Adrenal gland (tissue), 12 donors: Measurements from ENCODE around the gene MEF2C. TPM values are rescaled to one million over a fixed set of nuclear protein-coding genes. Genes with fewer than 3 reads are reported as not detected.

Experiments used
- DNase-seq, 7 donors: peaks; one replicate each; pipeline ENCODE4 v3.0.0-alpha.2; 2019 to 2020
- H3K27ac ChIP-seq, 5 donors: fragments of 200-600 bp; sonication (generic) in 4 of 5; 1 replicate in 3 of 5; 2 replicates in 2 of 5; pipeline versions ENCODE4 v1.5.1 to v1.8.0; 2016 to 2020; ENCODE audit warnings: mild to moderate bottlenecking in 1 of 5
- H3K27me3 ChIP-seq: fragments of 200-600 bp; 2 replicates; pipeline ENCODE4 v1.8.0; 2021
- H3K36me3 ChIP-seq, 2 donors: fragments of 200-600 bp; replicated peaks in 1 of 2; 1 replicate in 1 of 2; 2 replicates in 1 of 2; pipeline versions ENCODE4 v1.5.1 to v1.8.0; 2018 to 2022
- H3K4me1 ChIP-seq, 2 donors: fragments of 200-600 bp; replicated peaks in 1 of 2; 1 replicate in 1 of 2; 2 replicates in 1 of 2; pipeline versions ENCODE4 v1.5.1 to v1.8.0; 2018 to 2021
- H3K4me3 ChIP-seq, 4 donors: fragments of 200-600 bp; sonication (generic) in 3 of 4; one replicate each; pipeline ENCODE4 v1.5.1; 2016 to 2018
- H3K9me3 ChIP-seq, 3 donors: fragments of 200-600 bp; sonication (generic) in 1 of 3; replicated peaks in 1 of 3; 1 replicate in 2 of 3; 2 replicates in 1 of 3; pipeline versions ENCODE4 v1.5.1 to v1.8.0; 2016 to 2021
- POLR2A ChIP-seq, 2 donors: fragments of 450-650 bp; IDR thresholded peaks; one replicate each; pipeline ENCODE4 v1.6.1; 2017; ENCODE audit warnings: antibody characterized with exemption in 2 of 2, mild to moderate bottlenecking in 2 of 2, moderate library complexity in 1 of 2
- WGBS, 4 donors: extraction: QIAGEN DNeasy Blood & Tissue Kit in 2 of 4; methylation state at CpG; one replicate each; pipeline versions ENCODE4 v1.1.5 to v1.1.7; 2013 to 2017; 5-methylcytosine and 5-hydroxymethylcytosine counted together
- intact Hi-C, 2 donors: fragments of 100-400 bp; cut with DNase I; formaldehyde crosslinking; loops; one replicate each; pipeline versions ENCODE4 v1.14.1 to v1.15.0; 2022 to 2023
- polyA plus RNA-seq, 3 donors: library from polyadenylated mRNA; stranded (reverse); fragments of 200-250 nt in 2 of 3; fragments of 350-450 nt in 1 of 3; fragmentation: Illumina TruSeq in 1 of 3; extraction: RNeasy Lipid Tissue Mini Kit (QIAGEN cat#74804) in 1 of 3; gene quantifications; one replicate each; pipeline ENCODE4 v1.2.3, GENCODE V29; 2013 to 2014
- total RNA-seq, 9 donors: library from RNA; depleted of rRNA in 4 of 9; stranded (reverse); fragments of >200 nt in 4 of 9; fragments of 120-200 nt in 1 of 9; fragmentation: NEBNext Ultra II Directional in 1 of 9; extraction: Animal tissue kit (Norgen Biotek cat#: 25700) in 1 of 9; gene quantifications; one replicate each; pipeline versions ENCODE4 v1.1.0 to v1.2.4, GENCODE V29; 2013 to 2023
- TF ChIP-seq, protein P1 (sequence below), 6 experiments: fragments of 450-650 bp in 4 of 6; fragments of 200-600 bp in 2 of 6; sonication (generic) in 1 of 6; IDR thresholded peaks; 1 replicate in 5 of 6; 2 replicates in 1 of 6; pipeline versions ENCODE4 v1.5.1 to v1.8.0; 2016 to 2021; ENCODE audit warnings: antibody characterized with exemption in 6 of 6, mild to moderate bottlenecking in 2 of 6, moderate library complexity in 1 of 6
- donor health status: healthy with polysubstance abuse.
- donor health status: Bipolar disorder and iron deficiency.
- donor health status: DM: yes; HTN: yes; CAD: no.
- donor health status: DM: no; HTN: no; CAD: no.
- donor health status: DM: no; HTN: no; CAD: no.
- donor health status: DM: yes; HTN: yes; CAD: no.

MEF2C gene
- total and polyA plus RNA-seq, 12 donors, result 26.8 to 172 (median 69.2) TPM

DNA sequence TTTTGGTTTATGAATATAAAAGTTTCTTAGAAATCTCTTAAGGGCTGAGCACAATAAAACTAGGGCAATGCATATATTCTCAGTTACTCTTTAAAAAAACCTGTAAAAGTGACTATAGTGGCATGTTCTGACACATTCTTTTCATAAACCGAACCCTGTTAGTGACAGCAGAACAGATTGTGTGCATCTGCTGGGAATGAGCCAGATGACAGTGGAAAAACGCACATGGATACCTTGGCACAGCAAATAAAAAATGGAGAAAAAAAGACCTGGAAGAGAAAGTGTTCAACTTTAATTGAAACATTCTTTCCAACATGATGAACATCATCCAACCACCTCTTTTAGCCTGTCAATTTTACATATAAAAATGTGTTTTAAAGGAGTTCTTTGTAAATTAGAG lies 12.7 kb downstream of the MEF2C start:
- H3K27me3 ChIP-seq, result no peaks in the 10 kb centered on the region
- no peak overlapping the region for H3K27ac ChIP-seq
- WGBS, 4 donors, result 35 to 46% (median 38%) methylated on average over 2 of the region's 2 CpGs
- peaks cover 5 to 19% of the 10 kb centered on the region in 2 donors for H3K4me1 ChIP-seq
- no peak overlapping the region for H3K4me3 ChIP-seq
- no peak for DNase-seq
- intact Hi-C loops, result no loop called here
- no peak for TF ChIP-seq POLR2A (IDR thresholded peaks at IDR 0.05)
- TF ChIP-seq, protein P1, sequence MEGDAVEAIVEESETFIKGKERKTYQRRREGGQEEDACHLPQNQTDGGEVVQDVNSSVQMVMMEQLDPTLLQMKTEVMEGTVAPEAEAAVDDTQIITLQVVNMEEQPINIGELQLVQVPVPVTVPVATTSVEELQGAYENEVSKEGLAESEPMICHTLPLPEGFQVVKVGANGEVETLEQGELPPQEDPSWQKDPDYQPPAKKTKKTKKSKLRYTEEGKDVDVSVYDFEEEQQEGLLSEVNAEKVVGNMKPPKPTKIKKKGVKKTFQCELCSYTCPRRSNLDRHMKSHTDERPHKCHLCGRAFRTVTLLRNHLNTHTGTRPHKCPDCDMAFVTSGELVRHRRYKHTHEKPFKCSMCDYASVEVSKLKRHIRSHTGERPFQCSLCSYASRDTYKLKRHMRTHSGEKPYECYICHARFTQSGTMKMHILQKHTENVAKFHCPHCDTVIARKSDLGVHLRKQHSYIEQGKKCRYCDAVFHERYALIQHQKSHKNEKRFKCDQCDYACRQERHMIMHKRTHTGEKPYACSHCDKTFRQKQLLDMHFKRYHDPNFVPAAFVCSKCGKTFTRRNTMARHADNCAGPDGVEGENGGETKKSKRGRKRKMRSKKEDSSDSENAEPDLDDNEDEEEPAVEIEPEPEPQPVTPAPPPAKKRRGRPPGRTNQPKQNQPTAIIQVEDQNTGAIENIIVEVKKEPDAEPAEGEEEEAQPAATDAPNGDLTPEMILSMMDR (IDR thresholded peaks at IDR 0.05), result no peak
- H3K36me3 ChIP-seq, result no peaks in the 10 kb centered on the region
- H3K9me3 ChIP-seq, result peaks cover 0 to 4% (median 0%) of the 10 kb centered on the region in 3 donors

DNA sequence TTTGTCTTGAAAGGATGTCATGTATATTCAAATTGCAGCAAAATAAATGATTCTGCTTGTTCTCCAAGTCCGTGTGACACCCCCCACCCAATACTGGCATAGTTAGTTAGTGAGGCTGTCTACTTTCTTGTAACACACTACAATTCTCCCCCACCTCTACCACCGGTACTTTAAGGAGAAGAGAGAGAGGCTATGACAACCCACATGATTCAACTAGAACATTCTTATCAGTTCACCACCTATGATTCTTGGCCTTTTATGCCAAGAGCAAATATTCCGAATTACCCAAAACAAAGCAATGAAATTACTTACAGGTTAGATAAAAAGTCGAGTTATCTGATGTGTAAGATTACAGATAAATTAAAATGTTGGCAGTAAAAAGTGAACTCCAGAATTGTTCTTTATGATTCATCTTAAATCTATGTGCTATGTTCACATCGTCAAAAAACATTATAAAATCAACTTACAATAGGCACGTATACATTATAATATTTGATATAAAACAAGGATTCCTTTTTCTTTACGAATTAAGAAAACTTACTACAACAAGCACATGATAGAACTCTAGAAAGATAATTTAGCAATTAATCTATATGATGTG lies 14.4 kb downstream of the MEF2C start:
- H3K27me3 ChIP-seq, result no peaks in the 10 kb centered on the region
- peaks cover 0 to 4% (median 0%) of the 10 kb centered on the region in 3 donors for H3K9me3 ChIP-seq
- TF ChIP-seq POLR2A (IDR thresholded peaks at IDR 0.05), result no peak
- TF ChIP-seq, protein P1 (IDR thresholded peaks at IDR 0.05), result no peak
- no peak overlapping the region for H3K4me3 ChIP-seq
- WGBS, 4 donors, result 70 to 75% (median 72%) methylated on average over 7 of the region's 7 CpGs
- no peak overlapping the region for H3K27ac ChIP-seq
- peaks cover 0 to 9% of the 10 kb centered on the region in 2 donors for H3K4me1 ChIP-seq
- intact Hi-C loops, result no loop called here
- no peaks in the 10 kb centered on the region for H3K36me3 ChIP-seq
- DNase-seq, result no peak

DNA sequence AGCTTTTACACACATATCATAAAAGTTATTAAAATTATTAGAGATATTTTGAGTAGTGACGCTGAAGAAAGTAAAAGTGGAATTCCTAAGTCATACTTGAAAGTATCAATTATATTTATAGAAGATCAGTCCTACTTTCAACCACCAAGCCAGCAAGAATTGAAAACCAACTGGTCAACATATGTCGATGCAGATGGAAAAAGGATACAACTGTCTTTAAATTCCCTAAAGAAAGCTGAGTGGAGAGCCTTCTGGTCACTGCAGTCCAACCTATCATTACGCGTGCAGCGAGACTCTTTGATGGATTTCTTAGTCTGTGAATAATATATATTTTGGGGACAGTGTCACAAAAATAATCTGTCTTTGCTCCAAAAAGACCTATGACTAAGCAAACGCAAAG lies 15.3 kb downstream of the MEF2C start:
- no peak for TF ChIP-seq POLR2A (IDR thresholded peaks at IDR 0.05)
- TF ChIP-seq, protein P1 (IDR thresholded peaks at IDR 0.05), result no peak
- no peaks in the 10 kb centered on the region for H3K27me3 ChIP-seq
- H3K27ac ChIP-seq, result no peak overlapping the region
- H3K4me3 ChIP-seq, result no peak overlapping the region
- 93 to 98% (median 96%) methylated on average over 6 of the region's 6 CpGs for WGBS, 4 donors
- no peaks in the 10 kb centered on the region for H3K36me3 ChIP-seq
- peaks cover 0 to 4% (median 0%) of the 10 kb centered on the region in 3 donors for H3K9me3 ChIP-seq
- intact Hi-C loops, result no loop called here
- DNase-seq, result no peak
- H3K4me1 ChIP-seq, result peaks cover 0 to 14% of the 10 kb centered on the region in 2 donors

DNA sequence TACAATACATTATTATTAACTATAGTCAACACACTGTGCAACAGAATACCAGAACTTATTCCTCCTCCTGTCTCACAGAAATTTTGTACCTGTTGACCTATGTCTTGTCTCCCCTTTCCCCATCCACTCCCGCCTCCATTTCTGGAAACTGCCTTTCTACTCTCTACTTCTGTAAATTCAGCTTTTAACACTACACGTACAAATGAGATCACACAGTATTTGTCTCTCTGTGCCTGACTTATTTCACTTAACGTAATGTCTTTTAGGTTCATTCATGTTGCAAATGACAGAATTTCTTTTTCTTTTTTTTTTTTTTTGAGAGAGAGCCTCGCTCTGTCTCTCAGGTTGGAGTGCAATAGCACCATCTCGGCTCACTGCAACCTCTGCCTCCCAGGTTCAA lies 19.5 kb downstream of the MEF2C start:
- intact Hi-C loops, result no loop called here
- TF ChIP-seq, protein P1 (IDR thresholded peaks at IDR 0.05), result no peak
- Histone ChIP-seq H3K27ac (no peak overlapping the region), H3K4me3 (no peak overlapping the region), H3K27me3 (no peaks in the 10 kb centered on the region), H3K36me3 (no peaks in the 10 kb centered on the region), H3K9me3 (no peaks in the 10 kb centered on the region), H3K4me1 (peaks cover 0 to 16% of the 10 kb centered on the region in 2 donors)
- 95 to 98% (median 97%) methylated on average over 5 of the region's 5 CpGs for WGBS, 4 donors
- DNase-seq, result no peak
